HG03039 (cell line): ENCODE data around the gene APOL6.
"Not testable (repeated sequence)": the region's sequence is repeated elsewhere in the genome, so short reads cannot be mapped to it uniquely, and the experiment has no call there.

Source experiments
- ATAC-seq: cut with Tn5 transposase; IDR thresholded peaks from one replicate; pipeline ENCODE4 v1.9.1; 2021; ENCODE audit warnings: mild to moderate bottlenecking, moderate library complexity; ENCODE audit not compliant: unreplicated experiment

The APOL6 gene

GRCh38 chr22:35674335-35674734, 26.1 kb downstream of the APOL6 start:
- ATAC-seq, result no peak

DNA sequence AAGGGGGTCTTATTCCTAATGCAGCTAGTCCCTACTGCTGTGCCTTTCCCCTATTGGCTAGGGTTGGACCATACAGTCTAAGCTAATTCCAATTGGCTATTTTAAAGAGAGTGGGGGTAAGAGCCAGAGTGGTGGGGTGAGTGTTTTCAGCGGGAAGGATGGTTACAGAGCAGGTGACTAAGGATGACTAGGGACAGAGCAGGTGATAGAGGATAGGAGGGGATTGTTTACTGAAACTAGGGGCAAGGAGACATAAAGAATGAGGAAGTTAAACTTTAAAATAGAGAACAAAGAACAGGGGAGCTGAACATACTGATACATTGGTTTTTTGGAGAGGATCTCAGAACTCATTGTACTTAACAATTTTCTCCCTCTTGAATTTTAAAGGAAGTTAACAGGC, 27.8 kb downstream of the APOL6 start:
- not testable (repeated sequence) for ATAC-seq

DNA sequence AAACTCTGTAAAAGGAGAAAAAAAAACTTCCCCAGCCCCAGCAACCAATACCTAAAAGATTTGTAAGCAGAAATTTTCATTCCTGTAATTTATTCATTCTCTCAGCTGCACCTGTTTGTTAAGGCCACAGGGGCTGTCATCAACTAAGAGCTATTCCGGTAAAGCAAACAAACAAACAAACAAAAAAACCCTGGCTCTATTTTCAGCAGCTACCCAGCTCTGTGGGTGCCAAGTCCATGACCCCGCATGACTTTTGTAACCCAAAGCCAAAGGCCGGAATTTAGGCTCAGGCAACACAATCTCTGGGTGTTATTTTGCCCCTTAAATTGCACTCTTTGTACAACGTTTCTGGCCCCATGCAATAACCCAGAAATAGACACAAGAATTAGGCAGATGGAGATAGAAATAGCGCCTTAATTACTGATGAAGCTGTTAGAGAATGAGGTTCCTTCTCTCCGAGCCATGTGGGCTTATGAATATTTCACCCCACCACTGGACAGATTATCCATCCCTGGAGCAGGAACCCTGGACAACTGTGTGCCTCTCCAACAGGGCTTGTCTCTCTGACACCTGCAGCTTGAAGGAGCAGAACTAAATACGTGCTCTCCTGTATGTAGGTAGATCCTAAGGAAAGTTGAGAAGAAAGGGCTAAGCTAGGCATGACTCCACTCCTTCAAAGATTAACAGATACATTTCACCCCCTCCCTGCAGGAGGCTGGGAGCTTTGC, 29.4 kb downstream of the APOL6 start:
- no peak for ATAC-seq

DNA sequence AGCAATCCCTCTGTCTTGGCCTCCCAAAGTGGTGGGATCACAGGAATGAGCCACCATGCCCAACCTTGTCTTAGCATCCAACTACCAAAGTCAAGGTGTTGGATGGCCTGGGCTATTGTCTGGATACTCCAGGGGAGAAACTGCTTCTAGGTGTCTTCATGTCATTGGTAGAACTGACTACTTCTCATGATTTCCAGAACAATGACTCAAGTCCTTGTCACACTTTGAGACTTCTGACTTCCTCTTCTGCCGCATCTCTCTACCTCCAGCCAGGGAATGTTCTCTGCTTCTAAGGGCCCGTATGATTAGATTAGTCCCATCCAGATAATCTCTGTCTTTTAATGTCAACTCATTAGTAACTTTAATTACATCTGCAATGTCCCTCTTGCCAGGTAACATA, 30.6 kb downstream of the APOL6 start:
- no peak for ATAC-seq

GRCh38 chr22:35679492-35679891, 31.2 kb downstream of the APOL6 start:
- ATAC-seq, result not testable (repeated sequence)

- no peak for ATAC-seq
Observed at GRCh38 chr22:35681454-35682052, 33.3 kb downstream of the APOL6 start.

DNA sequence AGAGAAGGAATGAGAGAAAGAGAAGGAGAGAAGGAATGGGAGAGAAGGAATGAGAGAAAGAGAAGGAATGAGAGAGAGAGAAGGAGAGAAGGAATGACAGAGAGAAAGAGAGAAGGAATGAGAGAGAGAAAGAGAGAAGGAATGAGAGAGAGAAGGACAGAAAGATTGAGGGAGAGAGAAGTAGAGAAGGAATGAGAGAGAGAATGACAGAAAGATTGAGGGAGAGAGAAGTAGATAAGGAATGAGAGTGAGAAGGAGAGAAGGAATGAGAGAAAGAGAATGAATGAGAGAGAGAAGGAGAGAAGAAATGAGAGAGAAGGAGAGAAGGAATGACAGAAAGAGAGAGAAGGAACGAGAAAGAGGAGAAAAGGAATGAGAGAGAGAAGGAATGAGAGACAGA, 35.3 kb downstream of the APOL6 start:
- no peak for ATAC-seq

DNA sequence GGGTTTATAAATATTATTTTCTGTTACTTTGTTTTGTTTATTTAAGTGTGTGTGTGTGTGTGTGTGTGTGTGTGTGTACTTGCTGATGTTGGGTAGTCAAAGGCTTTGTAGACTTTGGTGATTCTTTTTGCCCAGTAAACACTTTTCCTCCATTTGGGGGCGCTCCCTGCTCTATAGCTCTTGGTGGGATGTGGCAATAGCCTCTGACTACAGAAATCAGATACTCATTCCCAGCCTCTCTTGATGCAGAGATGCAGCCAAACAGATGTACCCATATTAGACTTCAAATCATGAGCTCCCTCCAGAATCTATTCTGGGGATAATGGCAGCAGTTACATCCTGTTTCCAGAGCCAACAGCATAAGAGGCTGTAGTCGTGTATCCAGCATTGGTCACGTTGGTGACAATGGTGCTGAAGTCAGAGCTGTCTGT, 36.0 kb downstream of the APOL6 start:
- ATAC-seq, result no peak

- no peak for ATAC-seq
Observed at GRCh38 chr22:35684732-35685131, 36.5 kb downstream of the APOL6 start.

DNA sequence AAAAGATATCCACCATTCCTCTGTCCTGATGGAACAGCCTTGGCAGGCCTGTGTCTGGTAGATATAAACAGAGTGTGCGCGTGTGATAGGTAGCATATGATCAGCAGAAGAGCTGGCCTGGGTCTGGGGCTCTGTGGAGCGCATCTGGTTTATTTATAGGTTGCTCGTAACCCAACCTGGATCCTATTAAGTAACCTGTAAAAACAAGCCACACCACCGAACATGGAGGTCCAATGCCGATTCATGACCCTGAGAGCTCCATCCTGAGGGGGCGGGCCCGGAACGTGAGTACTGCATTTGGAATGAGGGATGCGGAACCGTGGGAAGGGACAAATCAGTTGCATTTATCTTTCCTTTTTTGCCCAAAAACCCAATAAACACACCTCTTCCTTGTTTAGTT, 37.5 kb downstream of the APOL6 start:
- ATAC-seq, result no peak

GRCh38 chr22:35686298-35686697, 38.1 kb downstream of the APOL6 start:
- ATAC-seq, result no peak

DNA sequence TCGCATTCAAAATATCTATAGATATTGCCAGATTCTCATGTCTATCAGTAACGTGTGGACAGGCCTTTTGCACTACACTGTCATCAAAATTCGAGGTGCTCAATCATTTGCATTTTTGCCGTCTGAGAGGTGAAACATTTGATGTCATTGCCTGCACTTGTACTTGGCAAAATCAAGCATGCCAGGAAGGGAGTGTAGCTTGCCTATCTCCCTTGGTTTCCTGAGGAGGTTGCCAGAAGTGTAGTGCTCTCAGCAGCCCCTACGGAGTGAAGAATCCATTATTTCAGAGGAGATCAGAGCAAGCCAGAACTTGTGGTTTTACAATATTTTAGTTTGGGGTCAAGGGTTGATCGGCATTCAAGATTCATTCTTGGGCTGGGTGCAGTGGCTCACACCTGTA, 39.2 kb downstream of the APOL6 start:
- ATAC-seq, result no peak

DNA sequence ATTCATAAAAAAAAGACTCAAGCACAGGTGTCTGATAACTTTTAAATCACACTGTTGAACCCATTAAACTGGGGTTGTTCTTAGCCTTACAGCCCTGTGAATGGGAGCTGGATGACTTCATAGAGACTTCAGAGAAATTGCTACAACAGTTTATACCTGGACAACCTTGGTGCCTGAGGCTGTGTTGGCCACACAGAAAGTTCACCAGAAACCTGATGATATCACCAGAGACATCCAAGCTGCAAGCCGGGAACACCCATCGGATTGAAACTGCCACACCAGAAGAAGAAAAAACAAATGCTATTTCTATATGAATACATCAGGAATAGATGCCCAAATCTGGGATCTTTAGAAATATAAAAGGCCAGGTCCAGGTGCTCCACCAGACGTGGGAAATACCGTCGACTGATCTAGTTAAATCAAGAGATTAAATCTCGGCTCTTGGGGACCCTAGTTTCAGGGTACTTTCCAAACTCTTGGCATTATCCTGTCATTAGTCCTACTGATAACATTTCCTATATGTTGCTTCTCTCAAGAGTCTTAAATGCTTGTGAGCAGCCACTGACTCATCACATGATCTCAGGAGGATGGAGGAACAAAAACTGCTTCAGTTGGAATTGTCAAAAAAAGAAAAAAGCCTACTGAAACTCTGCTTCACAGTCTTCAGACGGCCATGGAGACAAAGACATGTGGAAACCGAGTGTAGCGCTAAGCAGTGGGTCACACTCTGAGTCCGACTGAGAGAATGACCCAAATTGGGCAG, 40.8 kb downstream of the APOL6 start:
- no peak for ATAC-seq

- ATAC-seq, result no peak
Observed at GRCh38 chr22:35690001-35690400, 41.8 kb downstream of the APOL6 start.

GRCh38 chr22:35695202-35695601, 47.0 kb downstream of the APOL6 start:
- ATAC-seq, result no peak

DNA sequence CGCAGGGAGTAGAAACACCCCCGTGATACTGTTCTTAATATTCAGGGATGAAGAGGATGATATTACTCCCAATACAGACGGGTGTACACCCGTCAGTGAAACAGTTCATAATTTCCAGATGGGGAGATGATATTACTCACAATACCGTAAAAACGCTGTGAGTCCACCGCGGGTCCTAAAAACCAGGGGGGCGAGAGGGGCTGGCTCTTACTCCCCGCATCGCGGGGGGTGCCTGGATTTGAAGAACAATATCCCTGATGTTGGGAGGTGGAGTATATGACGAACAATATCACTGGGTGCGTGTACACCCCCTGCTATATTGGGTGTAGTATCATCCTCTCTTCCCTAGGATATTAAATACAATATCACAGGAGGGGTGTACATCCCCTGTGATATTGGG, 48.9 kb downstream of the APOL6 start:
- no peak for ATAC-seq

GRCh38 chr22:35699852-35700251, 51.6 kb downstream of the APOL6 start:
- not testable (repeated sequence) for ATAC-seq

DNA sequence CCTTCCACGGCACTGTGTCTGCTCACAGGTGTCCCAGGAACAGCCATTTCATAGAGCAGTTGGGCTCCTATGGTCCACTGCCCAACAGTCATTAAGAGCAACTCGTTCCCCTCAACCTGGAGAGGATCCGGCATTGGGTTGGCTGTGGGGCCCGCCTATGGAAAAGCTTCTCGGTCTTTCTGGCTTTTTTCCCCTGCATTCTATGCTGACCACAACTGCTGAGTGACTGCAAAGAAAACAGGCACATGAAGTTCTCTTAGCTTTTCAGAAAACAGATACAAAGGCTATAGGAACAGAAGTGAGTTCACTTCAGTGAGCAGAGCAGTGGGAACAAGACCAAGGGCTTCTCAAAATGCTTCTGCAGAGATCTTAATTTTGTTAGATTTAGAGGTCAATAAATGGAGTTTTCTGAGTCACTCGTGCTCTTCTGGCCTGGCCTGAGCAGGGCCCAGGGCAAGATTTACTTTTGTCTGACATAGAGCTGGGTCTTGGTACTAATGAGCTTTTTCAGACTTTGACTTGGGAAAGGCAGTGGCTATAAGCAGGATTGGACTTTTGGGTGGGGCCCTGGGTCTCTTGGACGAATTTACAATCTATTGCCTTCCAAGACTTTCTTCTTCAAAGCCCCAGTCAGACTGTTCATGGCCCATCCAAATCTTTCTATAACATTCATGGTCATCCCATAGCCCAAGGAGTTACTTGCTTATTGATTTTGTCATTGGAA, 55.8 kb downstream of the APOL6 start:
- ATAC-seq, result no peak

- ATAC-seq, result no peak
Observed at GRCh38 chr22:35705141-35705540, 56.9 kb downstream of the APOL6 start.

- ATAC-seq, result no peak
Observed at GRCh38 chr22:35708453-35708852, 60.2 kb downstream of the APOL6 start.

DNA sequence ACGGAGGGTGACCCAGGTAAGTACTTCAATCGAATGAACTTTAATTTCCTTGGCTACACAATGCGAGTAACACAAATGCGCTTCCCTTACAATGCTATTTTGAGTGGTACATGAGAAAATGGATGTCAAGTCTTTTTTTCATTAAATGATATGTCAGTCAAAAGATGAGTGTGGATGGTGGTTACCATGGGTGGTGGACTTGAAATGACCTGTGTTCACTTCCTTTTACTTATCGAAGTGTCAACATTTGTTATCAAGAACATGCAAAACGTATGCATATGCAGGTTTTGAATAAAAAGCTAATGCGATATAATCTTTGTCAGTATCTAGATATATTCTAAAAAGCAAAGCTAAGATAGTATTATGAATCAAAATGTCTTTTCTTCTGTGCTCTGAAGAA, 60.7 kb downstream of the APOL6 start:
- ATAC-seq, result no peak
